Lung (tissue), 16 donors: ENCODE data around the gene OR52I1. TPM values are rescaled to one million over a fixed set of nuclear protein-coding genes. Genes with fewer than 3 reads are reported as not detected.

Experiments used
- ATAC-seq: fragments of 200-7000 bp; cut with Tn5 transposase; one replicate; pipeline ENCODE4 v1.9.1; 2020; ENCODE audit warnings: moderate number of reproducible peaks; ENCODE audit not compliant: insufficient read depth, low FRiP score
- DNase-seq, 3 donors: peaks; one replicate each; pipeline ENCODE4 v3.0.0-alpha.2; 2013 to 2017
- H3K27ac ChIP-seq, 2 donors: one replicate each; pipeline ENCODE4 v1.5.1; 2013; ENCODE audit warnings: mild to moderate bottlenecking in 2 of 2, moderate library complexity in 2 of 2, control low read depth in 1 of 2, inconsistent platforms in 1 of 2, low read depth in 1 of 2, low read length in 1 of 2
- H3K27me3 ChIP-seq, 3 donors: one replicate each; pipeline ENCODE4 v1.5.1; 2013; ENCODE audit warnings: low read length in 2 of 3; ENCODE audit not compliant: control insufficient read depth in 3 of 3, insufficient read depth in 3 of 3
- H3K36me3 ChIP-seq, 4 donors: one replicate each; pipeline ENCODE4 v1.5.1; 2013; ENCODE audit warnings: low read length in 4 of 4, mild to moderate bottlenecking in 1 of 4, moderate library complexity in 1 of 4; ENCODE audit not compliant: control insufficient read depth in 4 of 4, insufficient read depth in 4 of 4
- H3K4me1 ChIP-seq, 5 donors: one replicate each; pipeline ENCODE4 v1.5.1; 2013; ENCODE audit warnings: low read length in 5 of 5, mild to moderate bottlenecking in 2 of 5, moderate library complexity in 1 of 5; ENCODE audit not compliant: control insufficient read depth in 5 of 5, insufficient read depth in 5 of 5
- H3K4me3 ChIP-seq: one replicate; pipeline ENCODE4 v1.5.1; 2013; ENCODE audit warnings: mild to moderate bottlenecking, control low read depth, moderate library complexity
- H3K9ac ChIP-seq, 2 donors: one replicate each; pipeline ENCODE4 v1.5.1; 2013; ENCODE audit warnings: low read length in 2 of 2, control low read depth in 1 of 2; ENCODE audit not compliant: insufficient read depth in 1 of 2
- H3K9me3 ChIP-seq, 4 donors: one replicate each; pipeline ENCODE4 v1.5.1; 2013; ENCODE audit warnings: low read length in 3 of 4, mild to moderate bottlenecking in 1 of 4, moderate library complexity in 1 of 4; ENCODE audit not compliant: control insufficient read depth in 4 of 4, insufficient read depth in 3 of 4
- WGBS, 2 donors: extraction: QIAGEN DNeasy Blood & Tissue Kit; methylation state at CpG; one replicate each; pipeline ENCODE4 v1.1.7; 2013; 5-methylcytosine and 5-hydroxymethylcytosine counted together
- long read RNA-seq, 5 donors: transcript quantifications; one replicate each; lab custom pipeline, GENCODE V29; 2026
- polyA plus RNA-seq, 2 donors: library from polyadenylated mRNA; stranded (reverse); fragments of 200-250 nt; gene quantifications; one replicate each; pipeline ENCODE4 v1.2.1, GENCODE V29; 2013
- total RNA-seq, 2 donors: library from RNA; depleted of rRNA in 1 of 2; stranded (reverse); fragments of >200 nt in 1 of 2; gene quantifications; one replicate each; pipeline ENCODE4 v1.2.1, GENCODE V29; 2014 to 2021
- TF ChIP-seq, protein P1 (sequence below): IDR thresholded peaks from 2 replicates; pipeline ENCODE4 v1.5.1; 2012; ENCODE audit warnings: mild to moderate bottlenecking; ENCODE audit errors: control extremely low read depth, extremely low read depth
- donor health status: control.
- donor health status: control.
- donor health status: Bipolar disorder and iron deficiency.
- donor health status: healthy.
- donor health status: DM: yes; HTN: yes; CAD: no.

Gene OR52I1, protein sequence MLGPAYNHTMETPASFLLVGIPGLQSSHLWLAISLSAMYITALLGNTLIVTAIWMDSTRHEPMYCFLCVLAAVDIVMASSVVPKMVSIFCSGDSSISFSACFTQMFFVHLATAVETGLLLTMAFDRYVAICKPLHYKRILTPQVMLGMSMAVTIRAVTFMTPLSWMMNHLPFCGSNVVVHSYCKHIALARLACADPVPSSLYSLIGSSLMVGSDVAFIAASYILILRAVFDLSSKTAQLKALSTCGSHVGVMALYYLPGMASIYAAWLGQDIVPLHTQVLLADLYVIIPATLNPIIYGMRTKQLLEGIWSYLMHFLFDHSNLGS
- total RNA-seq (not detected), polyA plus RNA-seq (not detected)
- long read RNA-seq, donor 1, result 0 reads
- long read RNA-seq, donor 2, result 0 reads
- long read RNA-seq, donor 3, result 0 reads
- long read RNA-seq, donor 4, result 0 reads
- long read RNA-seq, donor 5, result 0 reads

DNA sequence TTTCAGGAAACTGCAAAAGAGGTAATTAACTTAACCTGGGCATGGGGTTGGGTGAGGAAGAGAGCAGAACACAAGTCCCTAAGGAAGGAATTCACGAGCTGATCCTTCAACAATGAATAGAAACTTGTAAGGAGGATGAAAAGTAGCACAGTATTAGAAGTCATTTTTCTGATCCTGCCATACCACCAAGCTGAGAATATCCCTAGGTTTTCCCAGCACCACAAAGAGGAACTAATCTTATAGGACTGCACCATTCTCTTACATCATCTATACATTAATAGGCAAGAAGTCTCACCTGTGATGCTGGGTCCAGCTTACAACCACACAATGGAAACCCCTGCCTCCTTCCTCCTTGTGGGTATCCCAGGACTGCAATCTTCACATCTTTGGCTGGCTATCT is at the start of gene OR52I1:
Gene OR52I1 (plus strand): TSS at position 301 of the 400 bp plus-strand sequence. CDS start 0 bp downstream, at position 301.
- Histone ChIP-seq H3K4me1 (no peaks in the 10 kb centered on the region), H3K27me3 (no peaks in the 10 kb centered on the region), H3K9ac (no peak within 1 kb of the TSS), H3K36me3 (peaks cover 0 to 5% (median under 1%) of the 10 kb centered on the region in 4 donors), H3K4me3 (no peak within 1 kb of the TSS), H3K9me3 (no peaks in the 10 kb centered on the region), H3K27ac (no peak within 1 kb of the TSS)
- WGBS, 2 donors, result 81 to 90% methylated on average over 1 of the region's 1 CpG
- DNase-seq, result no peak
- no peak for ATAC-seq
- TF ChIP-seq, protein P1, sequence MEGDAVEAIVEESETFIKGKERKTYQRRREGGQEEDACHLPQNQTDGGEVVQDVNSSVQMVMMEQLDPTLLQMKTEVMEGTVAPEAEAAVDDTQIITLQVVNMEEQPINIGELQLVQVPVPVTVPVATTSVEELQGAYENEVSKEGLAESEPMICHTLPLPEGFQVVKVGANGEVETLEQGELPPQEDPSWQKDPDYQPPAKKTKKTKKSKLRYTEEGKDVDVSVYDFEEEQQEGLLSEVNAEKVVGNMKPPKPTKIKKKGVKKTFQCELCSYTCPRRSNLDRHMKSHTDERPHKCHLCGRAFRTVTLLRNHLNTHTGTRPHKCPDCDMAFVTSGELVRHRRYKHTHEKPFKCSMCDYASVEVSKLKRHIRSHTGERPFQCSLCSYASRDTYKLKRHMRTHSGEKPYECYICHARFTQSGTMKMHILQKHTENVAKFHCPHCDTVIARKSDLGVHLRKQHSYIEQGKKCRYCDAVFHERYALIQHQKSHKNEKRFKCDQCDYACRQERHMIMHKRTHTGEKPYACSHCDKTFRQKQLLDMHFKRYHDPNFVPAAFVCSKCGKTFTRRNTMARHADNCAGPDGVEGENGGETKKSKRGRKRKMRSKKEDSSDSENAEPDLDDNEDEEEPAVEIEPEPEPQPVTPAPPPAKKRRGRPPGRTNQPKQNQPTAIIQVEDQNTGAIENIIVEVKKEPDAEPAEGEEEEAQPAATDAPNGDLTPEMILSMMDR, result no peak

DNA sequence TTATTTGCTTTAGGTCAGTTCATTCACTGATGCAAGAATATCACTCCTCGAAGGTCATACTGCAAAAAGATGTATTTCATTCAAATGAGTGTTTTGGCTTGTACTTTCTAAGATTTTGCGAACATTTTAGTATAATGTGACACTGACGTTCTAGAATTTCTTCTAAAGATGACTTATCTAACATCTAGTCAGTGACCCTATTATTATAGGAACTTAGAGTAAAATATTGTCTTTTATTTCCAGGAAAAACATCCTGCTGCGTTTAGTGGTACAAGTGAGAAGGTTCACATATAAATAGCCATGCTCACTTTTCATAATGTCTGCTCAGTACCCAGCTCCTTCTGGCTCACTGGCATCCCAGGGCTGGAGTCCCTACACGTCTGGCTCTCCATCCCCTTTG is 48.9 kb upstream of the OR52I1 start, which contains the start of gene OR52M1:
Gene OR52M1 (plus strand): TSS at position 301 of the 400 bp plus-strand sequence. CDS start 0 bp downstream, at position 301.
- no peak for DNase-seq
- H3K27ac ChIP-seq, result no peak within 1 kb of the TSS
- no peaks in the 10 kb centered on the region for H3K27me3 ChIP-seq
- 81 to 90% methylated on average over 5 of the region's 5 CpGs for WGBS, 2 donors
- ATAC-seq, result no peak
- H3K36me3 ChIP-seq, result no peaks in the 10 kb centered on the region
- H3K4me1 ChIP-seq, result no peaks in the 10 kb centered on the region
- TF ChIP-seq, protein P1, result no peak
- peaks cover 0 to under 1% (median 0%) of the 10 kb centered on the region in 4 donors for H3K9me3 ChIP-seq
- no peak within 1 kb of the TSS for H3K9ac ChIP-seq
- H3K4me3 ChIP-seq, result no peak within 1 kb of the TSS

DNA sequence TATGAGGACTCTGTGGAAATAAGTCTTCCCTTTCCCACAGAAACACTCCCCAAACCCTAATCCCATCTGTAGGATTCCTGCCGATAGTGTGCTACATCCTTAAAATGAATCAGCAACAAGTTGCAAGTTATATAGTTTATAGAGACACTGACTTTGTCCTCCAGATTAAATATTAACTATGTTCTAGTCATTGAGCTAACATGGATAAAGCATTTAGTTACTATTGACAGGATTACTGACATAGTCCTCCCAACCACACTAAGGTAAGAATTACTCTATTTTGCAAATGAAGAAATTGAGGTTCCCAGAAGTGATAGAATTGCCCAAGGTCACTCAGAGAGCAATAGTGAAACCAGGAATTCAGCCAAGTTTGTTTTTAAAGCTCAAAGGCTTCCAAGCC is 47.0 kb upstream of the OR52I1 start:
- H3K27ac ChIP-seq, result no peak overlapping the region
- DNase-seq (no peak), ATAC-seq (no peak)
- no peaks in the 10 kb centered on the region for H3K36me3 ChIP-seq
- 84 to 97% methylated on average over 1 of the region's 1 CpG for WGBS, 2 donors
- no peak overlapping the region for H3K9ac ChIP-seq
- H3K4me3 ChIP-seq, result no peak overlapping the region
- TF ChIP-seq, protein P1, result no peak
- no peaks in the 10 kb centered on the region for H3K4me1 ChIP-seq
- H3K27me3 ChIP-seq, result no peaks in the 10 kb centered on the region
- peaks cover 0 to 13% (median 6%) of the 10 kb centered on the region in 4 donors for H3K9me3 ChIP-seq
